IMR-90 (cell line): ENCODE results near the gene PACSIN2. TPM values are rescaled to one million over a fixed set of nuclear protein-coding genes. Genes with fewer than 3 reads are reported as not detected.

Experiments used
- ATAC-seq: fragments of 200-7000 bp; cut with Tn5 transposase; 2 replicates; pipeline ENCODE4 v1.9.1; 2020; ENCODE audit warnings: low read depth, mild to moderate bottlenecking, moderate library complexity
- BruUV-seq: library from RNA; stranded (reverse); fragments of 400-500 nt; replicated peaks from 2 replicates; lab custom pipeline; 2021; lab: Mats Ljungman, UMichigan
- CTCF ChIA-PET: fragments of 300-600 bp; formaldehyde crosslinking; extraction: SDS; loops from one replicate; lab custom pipeline; 2021; ENCODE audit warnings: antibody characterized with exemption; lab: Yijun Ruan, JAX
- POLR2A ChIA-PET: fragments of 300-600 bp; sonication (Branson Sonifier 250); formaldehyde crosslinking; loops from one replicate; lab custom pipeline; 2022; ENCODE audit warnings: antibody characterized with exemption; ENCODE audit not compliant: unreplicated experiment; lab: Charles Lee
- DNase-seq: peaks from one replicate; pipeline ENCODE4 v3.0.0; 2013
- H2AFZ ChIP-seq: replicated peaks from 2 replicates; pipeline ENCODE3; 2013; ENCODE audit warnings: low read length, mild to moderate bottlenecking; ENCODE audit not compliant: poor library complexity
- H2AK5ac ChIP-seq: 2 replicates; pipeline ENCODE4 v1.6.1; 2013; ENCODE audit warnings: low read depth, low read length, inconsistent platforms
- H2AK9ac ChIP-seq: replicated peaks from 2 replicates; pipeline ENCODE3; 2013; ENCODE audit warnings: mild to moderate bottlenecking, low read depth, low read length, moderate library complexity; ENCODE audit not compliant: poor library complexity
- H2BK120ac ChIP-seq: 2 replicates; pipeline ENCODE4 v1.6.1; 2013; ENCODE audit warnings: low read depth, low read length, inconsistent platforms
- H2BK15ac ChIP-seq: 3 replicates; pipeline ENCODE4 v1.6.1; 2013; ENCODE audit warnings: low read depth, low read length, inconsistent platforms
- H2BK20ac ChIP-seq: 2 replicates; pipeline ENCODE4 v1.6.1; 2013; ENCODE audit warnings: low read depth, mild to moderate bottlenecking, inconsistent platforms, low read length, moderate library complexity
- H2BK5ac ChIP-seq: 2 replicates; pipeline ENCODE4 v1.6.1; 2013; ENCODE audit warnings: mild to moderate bottlenecking, low read depth, low read length, inconsistent platforms; ENCODE audit not compliant: poor library complexity, severe bottlenecking
- H3K14ac ChIP-seq: replicated peaks from 2 replicates; pipeline ENCODE4 v1.6.1; 2013; ENCODE audit warnings: low read depth, low read length, inconsistent platforms
- H3K18ac ChIP-seq: 2 replicates; pipeline ENCODE4 v1.6.1; 2013; ENCODE audit warnings: low read depth, low read length, control low read depth
- H3K23ac ChIP-seq: 2 replicates; pipeline ENCODE4 v1.6.1; 2013; ENCODE audit warnings: low read depth, low read length, inconsistent platforms
- H3K27ac ChIP-seq: 2 replicates; pipeline ENCODE4 v1.5.1; 2013; ENCODE audit warnings: mild to moderate bottlenecking, control low read depth, low read length; ENCODE audit not compliant: insufficient read depth
- H3K27me3 ChIP-seq: 2 replicates; pipeline ENCODE4 v1.6.1; 2013; ENCODE audit warnings: low read length; ENCODE audit not compliant: control insufficient read depth, insufficient read depth
- H3K36me3 ChIP-seq: 2 replicates; pipeline ENCODE4 v1.6.1; 2013; ENCODE audit warnings: low read length, mixed read lengths; ENCODE audit not compliant: control insufficient read depth, insufficient read depth
- H3K4ac ChIP-seq: 2 replicates; pipeline ENCODE4 v1.6.1; 2013; ENCODE audit warnings: low read depth, low read length, inconsistent platforms
- H3K4me1 ChIP-seq: 2 replicates; pipeline ENCODE4 v1.6.1; 2013; ENCODE audit warnings: low read length, mixed read lengths; ENCODE audit not compliant: control insufficient read depth, insufficient read depth
- H3K4me2 ChIP-seq: 2 replicates; pipeline ENCODE4 v1.6.1; 2013; ENCODE audit warnings: low read depth, mild to moderate bottlenecking, control low read depth, low read length, moderate library complexity
- H3K4me3 ChIP-seq: 2 replicates; pipeline ENCODE4 v1.5.1; 2013; ENCODE audit warnings: low read depth, mild to moderate bottlenecking, control low read depth, low read length, moderate library complexity; ENCODE audit not compliant: insufficient read depth
- H3K56ac ChIP-seq: 2 replicates; pipeline ENCODE4 v1.6.1; 2013; ENCODE audit warnings: low read length, inconsistent platforms; ENCODE audit not compliant: insufficient read depth; ENCODE audit errors: extremely low read depth
- H3K79me1 ChIP-seq, 2 experiments: 2 replicates each; pipeline ENCODE4 v1.6.1; 2013; ENCODE audit warnings: low read length in 2 of 2, inconsistent platforms in 1 of 2, low read depth in 1 of 2
- H3K9ac ChIP-seq: 2 replicates; pipeline ENCODE4 v1.6.1; 2013; ENCODE audit warnings: low read depth, low read length, control low read depth
- H3K9me1 ChIP-seq: 2 replicates; pipeline ENCODE4 v1.6.1; 2013; ENCODE audit warnings: low read length, inconsistent platforms; ENCODE audit not compliant: insufficient read depth
- H3K9me3 ChIP-seq: 2 replicates; pipeline ENCODE4 v1.6.1; 2013; ENCODE audit warnings: low read length; ENCODE audit not compliant: control insufficient read depth, insufficient read depth
- H4K20me1 ChIP-seq: 2 replicates; pipeline ENCODE4 v1.6.1; 2013; ENCODE audit warnings: low read length, inconsistent platforms; ENCODE audit not compliant: insufficient read depth
- H4K5ac ChIP-seq: 2 replicates; pipeline ENCODE4 v1.6.1; 2013; ENCODE audit warnings: mild to moderate bottlenecking, low read depth, low read length, control low read depth
- H4K8ac ChIP-seq, 2 experiments: 2 replicates each; pipeline ENCODE4 v1.6.1; 2013; ENCODE audit warnings: low read depth in 2 of 2, low read length in 2 of 2, control low read depth in 1 of 2, inconsistent platforms in 1 of 2
- H4K91ac ChIP-seq: 2 replicates; pipeline ENCODE4 v1.6.1; 2013; ENCODE audit warnings: low read depth, low read length, inconsistent platforms; ENCODE audit not compliant: insufficient read depth
- BHLHE40 ChIP-seq: fragments of 150-350 bp; IDR thresholded peaks from 2 replicates; pipeline ENCODE4 v1.6.1; 2016; ENCODE audit warnings: mild to moderate bottlenecking, low read depth, low read length
- CEBPB ChIP-seq: IDR thresholded peaks from 2 replicates; pipeline ENCODE4 v1.6.1; 2012; ENCODE audit warnings: low read depth, low read length, improper control_type of control experiment
- CHD1 ChIP-seq: IDR thresholded peaks from 2 replicates; pipeline ENCODE4 v1.6.1; 2012; ENCODE audit warnings: low read depth, low read length, improper control_type of control experiment
- FOS ChIP-seq: fragments of 150-350 bp; IDR thresholded peaks from 2 replicates; pipeline ENCODE4 v1.6.1; 2016; ENCODE audit warnings: low read depth, low read length
- MXI1 ChIP-seq: IDR thresholded peaks from 2 replicates; pipeline ENCODE4 v1.6.1; 2012; ENCODE audit warnings: low read depth, mild to moderate bottlenecking, low read length, moderate library complexity, borderline replicate concordance
- NFE2L2 ChIP-seq: fragments of 150-350 bp; IDR thresholded peaks from 2 replicates; pipeline ENCODE4 v1.6.1; 2016; ENCODE audit warnings: low read depth, mild to moderate bottlenecking, low read length
- RAD21 ChIP-seq: IDR thresholded peaks from 2 replicates; pipeline ENCODE4 v1.6.1; 2012; ENCODE audit warnings: low read length, improper control_type of control experiment
- RFX5 ChIP-seq: IDR thresholded peaks from 2 replicates; pipeline ENCODE4 v1.8.0; 2012; ENCODE audit warnings: low read depth, mild to moderate bottlenecking, low read length, moderate library complexity
- SMC3 ChIP-seq: fragments of 150-350 bp; IDR thresholded peaks from 2 replicates; pipeline ENCODE4 v1.6.1; 2016; ENCODE audit warnings: low read depth, mild to moderate bottlenecking, antibody characterized with exemption, low read length, moderate library complexity
- WGBS, 2 experiments: methylation state at CpG; one replicate each; pipeline versions ENCODE4 v1.1.5 to v1.1.7; 2013; ENCODE audit warnings: missing lambda C conversion rate in 2 of 2; ENCODE audit not compliant: insufficient read length in 1 of 2; ENCODE audit errors: extremely low coverage in 2 of 2; 5-methylcytosine and 5-hydroxymethylcytosine counted together
- dilution Hi-C: fragments of 300-500 bp; cut with HindIII; formaldehyde crosslinking; loops from one replicate; pipeline ENCODE4 v1.14.3; 2018; ENCODE audit warnings: low sequenced_read_pairs; ENCODE audit not compliant: unreplicated experiment
- in situ Hi-C: fragments of 300-500 bp; cut with MboI; formaldehyde crosslinking; loops from 3 replicates; pipeline ENCODE4 v1.14.3; 2019; ENCODE audit warnings: low sequenced_read_pairs, inconsistent platforms, mixed read lengths
- intact Hi-C: fragments of 100-400 bp; cut with micrococcal nuclease; formaldehyde crosslinking; loops from 2 replicates; pipeline ENCODE4 v1.10.0; 2022
- polyA plus RNA-seq, 3 experiments: library from polyadenylated mRNA; depleted of rRNA; stranded (reverse); fragments of >200 nt; gene quantifications; 2 replicates each; pipeline ENCODE4 v1.2.3, GENCODE V29; 2012; ENCODE audit warnings: low replicate concordance in 1 of 3
- total RNA-seq: library from RNA; depleted of rRNA; stranded (reverse); fragments of >200 nt; gene quantifications from 2 replicates; pipeline ENCODE4 v1.2.3, GENCODE V29; 2012
- TF ChIP-seq, protein P1 (sequence below): fragments of 150-350 bp; IDR thresholded peaks from 2 replicates; pipeline ENCODE4 v1.6.1; 2016; ENCODE audit warnings: low read depth, mild to moderate bottlenecking, low read length, moderate library complexity, borderline replicate concordance
- TF ChIP-seq, protein P2 (sequence below): conservative IDR thresholded peaks from 2 replicates; pipeline ENCODE4 v1.5.1; 2012; ENCODE audit warnings: mild to moderate bottlenecking, low read depth, low read length, improper control_type of control experiment

The PACSIN2 gene
- total and polyA plus RNA-seq, 2 of the 4 experiments (the other 2 are of a cell fraction), result 85.0 to 118 TPM

DNA sequence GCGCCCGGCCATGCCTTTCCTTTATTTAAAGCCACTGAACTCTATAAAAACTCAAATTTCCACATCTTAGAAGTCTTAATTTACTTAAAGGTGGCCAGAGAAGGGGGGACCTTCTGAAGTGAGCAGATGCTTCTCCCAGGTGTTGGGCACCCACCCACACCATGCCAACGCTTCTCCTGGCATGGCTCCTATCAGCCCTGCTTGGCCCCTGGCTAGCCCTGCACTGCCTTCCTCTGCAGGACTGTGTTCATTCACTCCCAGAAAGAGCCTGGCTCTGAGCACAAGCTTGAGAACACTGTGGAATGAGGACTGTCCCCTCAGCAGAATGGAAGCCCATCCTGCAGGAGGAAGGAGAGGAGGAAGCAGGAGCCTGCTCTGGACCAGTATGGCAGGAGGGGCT lies 123.3 kb downstream of the PACSIN2 start:
- Histone ChIP-seq H4K91ac (no peak overlapping the region), H4K8ac (no peak overlapping the region), H3K27ac (no peak overlapping the region), H2AK5ac (no peak overlapping the region), H3K4me3 (no peak overlapping the region), H2BK120ac (no peak overlapping the region), H3K23ac (no peak overlapping the region), H2BK5ac (no peak overlapping the region), H4K20me1 (peaks cover 27% of the 10 kb centered on the region), H3K14ac (no peak overlapping the region), H3K4me1 (no peaks in the 10 kb centered on the region), H3K4ac (no peak overlapping the region), H3K18ac (no peak overlapping the region), H2BK15ac (no peak overlapping the region), H2BK20ac (no peak overlapping the region), H4K5ac (no peak overlapping the region), H3K9me3 (no peaks in the 10 kb centered on the region), H3K27me3 (no peaks in the 10 kb centered on the region), H2AFZ (no peak overlapping the region), H3K9ac (no peak overlapping the region), H3K9me1 (peaks cover 14% of the 10 kb centered on the region), H3K4me2 (no peak overlapping the region), H3K36me3 (peaks cover 34% of the 10 kb centered on the region), H3K79me1 (peaks cover 52 to 67% of the 10 kb centered on the region in 2 experiments), H3K56ac (no peak overlapping the region), H2AK9ac (no peak overlapping the region)
- in situ Hi-C loops (no loop called here), dilution Hi-C loops (no loop called here), intact Hi-C loops (no loop called here)
- ChIA-PET CTCF (no interaction called here), POLR2A (no interaction called here)
- no TSS peak for BruUV-seq
- ATAC-seq (no peak), DNase-seq (no peak)
- WGBS, 2 experiments, result 89% methylated on average over 3 of the region's 3 CpGs; no CpG with 5 or more reads in 1 of the 2 experiments
- TF ChIP-seq RFX5, result no peak
- no peak for TF ChIP-seq NFE2L2
- TF ChIP-seq MXI1, result no peak
- TF ChIP-seq RAD21, result no peak
- TF ChIP-seq FOS, result no peak
- no peak for TF ChIP-seq SMC3
- TF ChIP-seq, protein P1, sequence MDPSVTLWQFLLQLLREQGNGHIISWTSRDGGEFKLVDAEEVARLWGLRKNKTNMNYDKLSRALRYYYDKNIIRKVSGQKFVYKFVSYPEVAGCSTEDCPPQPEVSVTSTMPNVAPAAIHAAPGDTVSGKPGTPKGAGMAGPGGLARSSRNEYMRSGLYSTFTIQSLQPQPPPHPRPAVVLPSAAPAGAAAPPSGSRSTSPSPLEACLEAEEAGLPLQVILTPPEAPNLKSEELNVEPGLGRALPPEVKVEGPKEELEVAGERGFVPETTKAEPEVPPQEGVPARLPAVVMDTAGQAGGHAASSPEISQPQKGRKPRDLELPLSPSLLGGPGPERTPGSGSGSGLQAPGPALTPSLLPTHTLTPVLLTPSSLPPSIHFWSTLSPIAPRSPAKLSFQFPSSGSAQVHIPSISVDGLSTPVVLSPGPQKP, result no peak
- TF ChIP-seq CHD1, result no peak
- no peak for TF ChIP-seq CEBPB
- TF ChIP-seq BHLHE40, result no peak
- TF ChIP-seq, protein P2, sequence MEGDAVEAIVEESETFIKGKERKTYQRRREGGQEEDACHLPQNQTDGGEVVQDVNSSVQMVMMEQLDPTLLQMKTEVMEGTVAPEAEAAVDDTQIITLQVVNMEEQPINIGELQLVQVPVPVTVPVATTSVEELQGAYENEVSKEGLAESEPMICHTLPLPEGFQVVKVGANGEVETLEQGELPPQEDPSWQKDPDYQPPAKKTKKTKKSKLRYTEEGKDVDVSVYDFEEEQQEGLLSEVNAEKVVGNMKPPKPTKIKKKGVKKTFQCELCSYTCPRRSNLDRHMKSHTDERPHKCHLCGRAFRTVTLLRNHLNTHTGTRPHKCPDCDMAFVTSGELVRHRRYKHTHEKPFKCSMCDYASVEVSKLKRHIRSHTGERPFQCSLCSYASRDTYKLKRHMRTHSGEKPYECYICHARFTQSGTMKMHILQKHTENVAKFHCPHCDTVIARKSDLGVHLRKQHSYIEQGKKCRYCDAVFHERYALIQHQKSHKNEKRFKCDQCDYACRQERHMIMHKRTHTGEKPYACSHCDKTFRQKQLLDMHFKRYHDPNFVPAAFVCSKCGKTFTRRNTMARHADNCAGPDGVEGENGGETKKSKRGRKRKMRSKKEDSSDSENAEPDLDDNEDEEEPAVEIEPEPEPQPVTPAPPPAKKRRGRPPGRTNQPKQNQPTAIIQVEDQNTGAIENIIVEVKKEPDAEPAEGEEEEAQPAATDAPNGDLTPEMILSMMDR, result no peak
